ENCODE results near the gene MKNK1.

- TF ChIP-seq CTCF (IDR thresholded peaks at IDR 0.05; ENCODE audit: poor library complexity) (no peak), EZH2phosphoT487 (IDR thresholded peaks at IDR 0.05; ENCODE audit: low read depth, severe bottlenecking, unreplicated experiment) (no peak), EZH2 (IDR thresholded peaks at IDR 0.05; ENCODE audit: borderline replicate concordance) (no peak)
These were observed 39.3 kb upstream of the MKNK1 start for GRCh38 chr1:46643368-46643775.
